ENCODE results near the gene POLRMT. TPM values are rescaled to one million over a fixed set of nuclear protein-coding genes. Genes with fewer than 3 reads are reported as not detected.
"Not testable (repeated sequence)": the region's sequence is repeated elsewhere in the genome, so short reads cannot be mapped to it uniquely, and the experiment has no call there.

POLRMT gene
- total RNA-seq, 6 experiments from 2014 or later, result 25.9 to 42.9 (median 33.3) TPM

DNA sequence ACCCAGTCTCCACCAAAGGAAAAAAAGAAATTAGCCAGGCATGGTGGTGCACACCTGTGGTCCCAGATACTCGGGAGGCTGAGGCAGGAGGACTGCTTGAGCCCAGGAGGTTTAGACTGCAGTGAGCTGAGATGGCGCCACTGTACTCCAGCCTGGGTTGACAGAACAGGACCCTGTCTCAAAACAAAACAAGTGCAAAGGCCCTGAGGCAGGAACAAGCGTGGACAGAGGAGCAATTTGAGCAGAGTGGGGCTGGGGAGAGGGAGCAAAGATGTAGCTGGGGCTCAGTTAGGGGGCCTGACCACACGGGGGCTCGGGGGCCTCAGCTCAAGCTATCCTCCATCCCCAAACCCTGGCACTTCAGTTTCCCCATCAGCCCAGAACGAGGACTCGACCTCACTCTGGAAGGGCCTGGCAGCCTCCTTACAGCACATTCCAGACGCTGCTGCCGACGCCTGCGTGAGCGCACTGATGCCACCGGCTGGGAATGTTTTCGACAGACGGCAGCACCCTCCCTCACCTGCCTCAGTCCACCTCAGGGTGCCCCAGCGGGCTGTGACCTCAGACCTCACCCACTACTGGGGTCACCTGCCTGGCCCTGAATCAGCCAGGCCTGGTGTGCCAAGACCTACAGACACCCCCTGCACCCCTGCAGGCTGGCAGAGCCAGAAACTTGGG, 1.8 kb upstream of the POLRMT start:
- no peaks in the 10 kb centered on the region for H3K36me3 ChIP-seq
- intact Hi-C loops (cut with DNase I), result no loop called here
- no peaks in the 10 kb centered on the region for H3K27me3 ChIP-seq
- DNase-seq (no peak), ATAC-seq (no peak)
- no peak overlapping the region for H3K27ac ChIP-seq
- H3K9me3 ChIP-seq, result no peaks in the 10 kb centered on the region
- no peak overlapping the region for H3K4me3 ChIP-seq
- 96% methylated on average over 12 of the region's 16 CpGs for WGBS (ENCODE audit: insufficient coverage, low coverage, low lambda C conversion rate, missing lambda C conversion rate)
- peaks cover 0 to 13% (median 6%) of the 10 kb centered on the region in 4 donors for H3K4me1 ChIP-seq
- TF ChIP-seq, protein P1, sequence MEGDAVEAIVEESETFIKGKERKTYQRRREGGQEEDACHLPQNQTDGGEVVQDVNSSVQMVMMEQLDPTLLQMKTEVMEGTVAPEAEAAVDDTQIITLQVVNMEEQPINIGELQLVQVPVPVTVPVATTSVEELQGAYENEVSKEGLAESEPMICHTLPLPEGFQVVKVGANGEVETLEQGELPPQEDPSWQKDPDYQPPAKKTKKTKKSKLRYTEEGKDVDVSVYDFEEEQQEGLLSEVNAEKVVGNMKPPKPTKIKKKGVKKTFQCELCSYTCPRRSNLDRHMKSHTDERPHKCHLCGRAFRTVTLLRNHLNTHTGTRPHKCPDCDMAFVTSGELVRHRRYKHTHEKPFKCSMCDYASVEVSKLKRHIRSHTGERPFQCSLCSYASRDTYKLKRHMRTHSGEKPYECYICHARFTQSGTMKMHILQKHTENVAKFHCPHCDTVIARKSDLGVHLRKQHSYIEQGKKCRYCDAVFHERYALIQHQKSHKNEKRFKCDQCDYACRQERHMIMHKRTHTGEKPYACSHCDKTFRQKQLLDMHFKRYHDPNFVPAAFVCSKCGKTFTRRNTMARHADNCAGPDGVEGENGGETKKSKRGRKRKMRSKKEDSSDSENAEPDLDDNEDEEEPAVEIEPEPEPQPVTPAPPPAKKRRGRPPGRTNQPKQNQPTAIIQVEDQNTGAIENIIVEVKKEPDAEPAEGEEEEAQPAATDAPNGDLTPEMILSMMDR (IDR thresholded peaks at IDR 0.05), result no peak
- TF ChIP-seq POLR2A (IDR thresholded peaks at IDR 0.05), result no peak

DNA sequence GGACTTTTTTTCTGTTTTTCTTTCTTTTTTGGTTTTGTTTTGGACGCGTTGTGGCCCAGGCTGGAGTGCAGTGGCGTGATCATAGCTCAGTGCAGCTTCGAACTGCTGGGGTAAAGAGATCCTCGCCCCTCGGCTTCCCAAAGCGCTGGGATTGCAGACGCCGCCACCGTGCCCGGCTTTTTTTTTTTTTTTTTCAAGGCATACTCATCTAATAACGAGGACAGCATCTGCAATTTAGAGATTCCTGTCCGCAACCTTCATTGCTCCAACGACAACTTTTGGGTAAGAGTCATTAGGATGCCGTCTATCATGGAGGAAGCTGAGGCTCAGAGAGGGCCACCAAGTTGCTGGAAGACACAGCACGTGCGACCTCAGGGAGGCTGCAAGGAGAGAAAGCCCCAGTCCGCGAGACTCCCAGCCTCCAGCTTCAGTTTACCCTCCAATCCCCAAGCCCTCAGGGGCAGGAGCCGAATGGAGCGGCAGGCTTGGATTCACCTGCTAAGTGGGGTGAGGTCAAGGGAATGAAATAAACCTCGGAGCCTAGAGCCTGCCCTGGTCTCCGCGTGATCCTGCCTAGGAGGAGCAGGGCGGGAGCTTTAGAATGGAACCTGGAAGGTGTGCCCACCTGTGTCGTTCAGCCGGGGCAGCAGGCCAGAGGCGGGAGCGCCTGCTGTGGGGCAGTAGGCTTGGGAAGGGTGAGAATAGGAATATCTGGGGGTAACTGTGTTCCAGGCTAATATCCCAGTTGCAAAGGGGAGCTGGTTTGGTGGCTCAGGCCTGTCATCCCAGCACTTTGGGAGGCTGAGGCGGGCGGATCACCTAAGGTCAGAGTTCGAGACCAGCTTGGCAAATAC, 676 bp upstream of the POLRMT start:
- no peak for ATAC-seq
- Histone ChIP-seq H3K27me3 (no peaks in the 10 kb centered on the region), H3K4me3 (peak overlapping the region; percentile 82 to 99 (median 97)), H3K27ac (peak overlapping the region in 1 of 3 donors; percentile 61), H3K36me3 (peaks cover 0 to 5% (median 1%) of the 10 kb centered on the region in 4 donors), H3K4me1 (peaks cover 0 to 13% (median 6%) of the 10 kb centered on the region in 4 donors), H3K9me3 (no peaks in the 10 kb centered on the region)
- WGBS (ENCODE audit: insufficient coverage, low coverage, low lambda C conversion rate, missing lambda C conversion rate), result 13% methylated on average over 21 of the region's 32 CpGs
- TF ChIP-seq POLR2A (IDR thresholded peaks at IDR 0.05), result no peak
- TF ChIP-seq, protein P1 (IDR thresholded peaks at IDR 0.05), result no peak
- no peak for DNase-seq
- intact Hi-C loops (cut with DNase I), result no loop called here

DNA sequence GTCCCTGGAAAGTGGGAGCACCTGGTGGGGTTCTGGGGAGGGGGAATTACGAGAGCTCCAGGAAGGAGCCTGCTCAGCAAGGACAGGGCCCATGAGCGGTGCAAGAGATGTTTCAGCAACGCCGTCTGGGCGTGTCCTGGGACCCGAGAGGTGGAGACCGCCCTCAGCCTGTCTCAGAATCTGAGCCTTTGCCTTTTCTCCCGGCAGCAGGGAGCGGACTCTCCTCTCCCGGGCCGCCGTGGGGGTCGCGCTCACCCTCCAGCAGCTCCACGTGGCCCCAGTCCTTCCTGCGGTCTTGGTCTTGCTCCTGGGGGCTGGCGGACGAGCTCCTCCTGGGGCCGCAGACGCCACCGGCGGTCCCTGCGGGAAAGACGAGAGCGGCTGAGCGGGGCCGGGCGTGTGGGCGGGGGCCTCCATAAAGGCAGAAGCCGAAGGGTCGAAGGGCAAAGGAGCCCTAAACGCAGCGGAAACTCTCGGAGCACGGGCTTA, 714 bp downstream of the POLRMT start:
- peak overlapping the region in 2 of 3 donors; percentile 39 to 61 for H3K27ac ChIP-seq
- TF ChIP-seq POLR2A (IDR thresholded peaks at IDR 0.05), result no peak
- TF ChIP-seq, protein P1 (IDR thresholded peaks at IDR 0.05), result no peak
- H3K4me1 ChIP-seq, result peaks cover 0 to 13% (median 6%) of the 10 kb centered on the region in 4 donors
- ATAC-seq (peak; percentile 38 to 59 (median 48)), DNase-seq (peak in 2 of 3 donors; percentile 59 to 67)
- H3K27me3 ChIP-seq, result no peaks in the 10 kb centered on the region
- H3K4me3 ChIP-seq, result peak overlapping the region; percentile 82 to 99 (median 97)
- under 1% methylated on average over 24 of the region's 35 CpGs for WGBS (ENCODE audit: insufficient coverage, low coverage, low lambda C conversion rate, missing lambda C conversion rate)
- H3K36me3 ChIP-seq, result peaks cover 0 to 14% (median 1%) of the 10 kb centered on the region in 4 donors
- intact Hi-C loops (cut with DNase I), result no loop called here
- H3K9me3 ChIP-seq, result no peaks in the 10 kb centered on the region

DNA sequence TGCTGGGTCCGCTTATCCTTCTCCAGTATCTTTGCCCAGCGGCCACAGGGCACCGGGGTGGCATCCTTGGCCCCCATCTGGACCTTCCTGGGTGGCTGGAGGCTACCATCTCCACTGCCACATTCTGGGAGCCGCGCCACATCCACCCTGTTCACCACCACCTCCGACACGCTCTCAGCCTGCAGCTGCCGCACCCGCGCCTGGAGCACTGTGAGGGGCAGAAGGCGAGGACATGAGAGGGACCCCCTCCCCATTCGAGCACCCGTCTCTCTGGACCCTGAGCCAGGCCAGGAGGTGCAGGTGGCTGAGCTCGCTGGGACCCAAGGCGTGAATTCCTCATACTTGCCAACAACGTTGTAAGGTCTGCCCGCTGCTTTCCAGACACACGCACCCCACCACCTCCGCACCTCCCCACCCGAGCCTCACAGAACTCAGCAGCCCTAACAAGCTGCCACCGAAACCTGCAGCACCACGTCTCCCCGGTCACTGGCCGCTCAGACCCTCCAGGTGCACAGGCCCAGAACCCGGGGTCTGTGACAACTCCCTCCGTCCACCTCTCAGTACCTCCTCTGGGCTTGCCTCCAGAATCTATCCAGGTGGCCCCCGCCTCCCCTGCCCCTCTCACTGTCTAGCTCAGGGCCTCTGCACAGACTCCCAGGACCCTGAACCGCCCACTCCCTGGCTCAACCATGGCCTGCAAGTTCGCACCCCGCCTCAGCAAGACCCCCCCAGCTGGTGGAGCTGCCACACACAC, 3.2 kb downstream of the POLRMT start:
- TF ChIP-seq, protein P1 (IDR thresholded peaks at IDR 0.05), result no peak
- TF ChIP-seq POLR2A (IDR thresholded peaks at IDR 0.05), result no peak
- Histone ChIP-seq H3K4me3 (no peak overlapping the region), H3K27ac (no peak overlapping the region), H3K9me3 (no peaks in the 10 kb centered on the region), H3K27me3 (no peaks in the 10 kb centered on the region), H3K4me1 (peaks cover 0 to 13% (median 6%) of the 10 kb centered on the region in 4 donors), H3K36me3 (peaks cover 0 to 21% (median 3%) of the 10 kb centered on the region in 4 donors)
- DNase-seq (no peak), ATAC-seq (no peak)
- 93% methylated on average over 14 of the region's 30 CpGs for WGBS (ENCODE audit: insufficient coverage, low coverage, low lambda C conversion rate, missing lambda C conversion rate)
- intact Hi-C loops (cut with DNase I), result no loop called here

DNA sequence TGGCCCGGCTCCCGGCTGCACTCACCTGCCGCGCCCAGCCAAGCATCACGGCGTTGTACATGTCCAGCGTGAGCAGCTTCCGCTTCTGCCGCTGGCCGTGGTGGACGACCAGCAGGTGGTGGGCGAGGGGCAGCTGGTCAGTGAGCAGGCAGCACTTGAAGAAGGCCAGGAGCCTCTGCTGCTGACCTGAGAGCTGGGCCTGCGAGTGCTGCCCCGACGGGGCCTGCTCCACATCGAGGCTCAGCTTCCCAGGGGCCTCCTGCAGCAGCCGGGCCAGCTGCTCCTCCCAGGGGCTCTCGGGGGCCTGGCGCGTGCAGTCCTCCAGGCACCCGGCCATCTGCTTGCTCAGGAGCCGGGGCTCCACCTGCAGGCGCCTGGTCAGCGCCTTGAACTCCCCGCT, 3.8 kb downstream of the POLRMT start:
- H3K9me3 ChIP-seq; ATAC-seq; H3K27me3 ChIP-seq; H3K4me3 ChIP-seq; intact Hi-C loops (cut with DNase I); H3K27ac ChIP-seq; DNase-seq: not testable (repeated sequence)
- Histone ChIP-seq H3K36me3 (peaks cover 0 to 26% (median 7%) of the 10 kb centered on the region in 4 donors), H3K4me1 (peaks cover 0 to 13% (median 6%) of the 10 kb centered on the region in 4 donors)
- 81% methylated on average over 6 of the region's 25 CpGs for WGBS (ENCODE audit: insufficient coverage, low coverage, low lambda C conversion rate, missing lambda C conversion rate)

Measured in right lobe of liver (tissue), 6 donors.